Measurements from ENCODE around the gene ROR1. TPM values are rescaled to one million over a fixed set of nuclear protein-coding genes. Genes with fewer than 3 reads are reported as not detected.

ROR1 gene
- total and polyA plus RNA-seq, 10 of the 15 experiments (the other 5 are each of a cell fraction or from before 2014, with no cell fraction given), result 0.02 to 0.08 (median 0.05) TPM; not detected in 6

- no peaks in the 10 kb centered on the region for H3K27me3 ChIP-seq (replicated peaks in 1 of 2; ENCODE audit: control insufficient read depth in 2 of 2, insufficient read depth in 2 of 2, low read length in 1 of 2)
- no TSS peak for BruUV-seq (replicated peaks)
- in situ Hi-C loops (cut with MboI), result no loop called here
- TF ChIP-seq HDAC6 (IDR thresholded peaks at IDR 0.05; ENCODE audit: unreplicated experiment) (no peak), YBX1 (IDR thresholded peaks at IDR 0.05) (no peak), BRCA1 (IDR thresholded peaks at IDR 0.05; ENCODE audit: low read depth, low read length) (no peak), HDAC2 (IDR thresholded peaks at IDR 0.05) (no peak), TAF1 (IDR thresholded peaks at IDR 0.05; ENCODE audit: borderline replicate concordance, low read depth, low read length) (no peak), TBL1XR1 (IDR thresholded peaks at IDR 0.05; ENCODE audit: low read depth, low read length) (no peak), ESRRA (IDR thresholded peaks at IDR 0.05; ENCODE audit: low read length) (no peak), MYB (IDR thresholded peaks at IDR 0.05; ENCODE audit: borderline replicate concordance, low read depth, low read length) (no peak), USF2 (IDR thresholded peaks at IDR 0.05; ENCODE audit: borderline replicate concordance, low read depth, low read length) (no peak), ZNF207 (IDR thresholded peaks at IDR 0.05; ENCODE audit: borderline replicate concordance) (no peak)
- RAD21 ChIA-PET (ENCODE audit: unreplicated experiment), result interaction anchor here (0.9 kb wide), 1 partner anchor 43 kb away, joined by 3 read pairs; no protein-coding TSS in a partner anchor
- 51% methylated on average over 4 of the region's 4 CpGs for WGBS (ENCODE audit: insufficient coverage, insufficient replicate concordance, low lambda C conversion rate, missing lambda C conversion rate)
- H3K4me2 ChIP-seq (ENCODE audit: control insufficient read depth, insufficient read depth), result no peak overlapping the region
- H3K9me3 ChIP-seq (replicated peaks; ENCODE audit: control insufficient read depth, insufficient read depth, low read length), result no peaks in the 10 kb centered on the region
- SMC1A ChIA-PET (ENCODE audit: uncharacterized antibody, unreplicated experiment), result no interaction called here
- FAIRE-seq, result no peak
- no peak overlapping the region for H3K4me3 ChIP-seq
- ATAC-seq, result no peak
- no peaks in the 10 kb centered on the region for H3K79me2 ChIP-seq (ENCODE audit: control insufficient read depth, insufficient read depth, low read length)
- no peak overlapping the region for H2AFZ ChIP-seq (ENCODE audit: control insufficient read depth, low read depth, low read length)
- H3K36me3 ChIP-seq (ENCODE audit: control insufficient read depth in 2 of 2, insufficient read depth in 2 of 2, low read length in 1 of 2), result no peaks in the 10 kb centered on the region
- intact Hi-C loops (cut with micrococcal nuclease; ENCODE audit: unreplicated experiment), result no loop called here
- no peak overlapping the region for H3K27ac ChIP-seq (ENCODE audit: control insufficient read depth, insufficient read depth)
- CTCF ChIA-PET, result no interaction called here
- H3K9ac ChIP-seq (ENCODE audit: control insufficient read depth, insufficient read depth, low read length), result no peak overlapping the region
- POLR2A ChIA-PET, result no interaction called here
- DNase-seq (ENCODE audit: low read depth, low spot score), result no peak
- no peaks in the 10 kb centered on the region for H3K4me1 ChIP-seq (ENCODE audit: control insufficient read depth, insufficient read depth, low read length)
- H4K20me1 ChIP-seq (ENCODE audit: control insufficient read depth, insufficient read depth), result no peaks in the 10 kb centered on the region
Observed at GRCh38 chr1:63789856-63790605, 16.2 kb downstream of the ROR1 start.
